ENCODE data around the gene CA9. TPM values are rescaled to one million over a fixed set of nuclear protein-coding genes. Genes with fewer than 3 reads are reported as not detected.

Gene CA9
- total and polyA plus RNA-seq, 9 of the 15 experiments (the other 6 are each of a cell fraction or from before 2014, with no cell fraction given), result 0.15 to 10.6 (median 0.60) TPM; not detected in 4

GRCh38 chr9:35723426-35723825, 49.7 kb downstream of the CA9 start (continued):
- TF ChIP-seq ZNF766 (CRISPR knock-in tag; conservative IDR thresholded peaks at IDR 0.05), result no peak
- TF ChIP-seq KLF13 (tag; IDR thresholded peaks at IDR 0.05; ENCODE audit: borderline replicate concordance, low read depth), result no peak
- no peak for TF ChIP-seq TFE3 (CRISPR knock-in tag; IDR thresholded peaks at IDR 0.05)
- TF ChIP-seq KLF6 (CRISPR knock-in tag; IDR thresholded peaks at IDR 0.05; ENCODE audit: borderline replicate concordance), result no peak
- TF ChIP-seq MCM7 (IDR thresholded peaks at IDR 0.05), result no peak
- no peak for TF ChIP-seq KDM2B (CRISPR knock-in tag; IDR thresholded peaks at IDR 0.05)
- TF ChIP-seq TRIM25 (IDR thresholded peaks at IDR 0.05; ENCODE audit: borderline replicate concordance), result no peak
- no peak for TF ChIP-seq BRF1 (IDR thresholded peaks at IDR 0.05; ENCODE audit: borderline replicate concordance, extremely low read depth, insufficient read length)
- TF ChIP-seq DLX4 (CRISPR knock-in tag; IDR thresholded peaks at IDR 0.05), result no peak
- TF ChIP-seq BRD4 (IDR thresholded peaks at IDR 0.05), result no peak
- no peak for TF ChIP-seq KAT8 (IDR thresholded peaks at IDR 0.05; ENCODE audit: low read depth)
- TF ChIP-seq, protein P1, sequence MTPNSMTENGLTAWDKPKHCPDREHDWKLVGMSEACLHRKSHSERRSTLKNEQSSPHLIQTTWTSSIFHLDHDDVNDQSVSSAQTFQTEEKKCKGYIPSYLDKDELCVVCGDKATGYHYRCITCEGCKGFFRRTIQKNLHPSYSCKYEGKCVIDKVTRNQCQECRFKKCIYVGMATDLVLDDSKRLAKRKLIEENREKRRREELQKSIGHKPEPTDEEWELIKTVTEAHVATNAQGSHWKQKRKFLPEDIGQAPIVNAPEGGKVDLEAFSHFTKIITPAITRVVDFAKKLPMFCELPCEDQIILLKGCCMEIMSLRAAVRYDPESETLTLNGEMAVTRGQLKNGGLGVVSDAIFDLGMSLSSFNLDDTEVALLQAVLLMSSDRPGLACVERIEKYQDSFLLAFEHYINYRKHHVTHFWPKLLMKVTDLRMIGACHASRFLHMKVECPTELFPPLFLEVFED (CRISPR knock-in tag; conservative IDR thresholded peaks at IDR 0.05), result no peak

Measured in K562 (cell line).